Stimulated activated CD8-positive, alpha-beta memory T cell treated with anti-CD3 and anti-CD28 coated beads, Interleukin-12 subunit alpha, Interleukin-12 subunit beta, amount 100 ng/mL, for 1 hour (primary cell): ENCODE results near the gene SDC3.

Source experiments
- DNase-seq: peaks from one replicate; pipeline ENCODE4 v3.0.0-alpha.2; 2020; ENCODE audit warnings: low read depth

The SDC3 gene

DNA sequence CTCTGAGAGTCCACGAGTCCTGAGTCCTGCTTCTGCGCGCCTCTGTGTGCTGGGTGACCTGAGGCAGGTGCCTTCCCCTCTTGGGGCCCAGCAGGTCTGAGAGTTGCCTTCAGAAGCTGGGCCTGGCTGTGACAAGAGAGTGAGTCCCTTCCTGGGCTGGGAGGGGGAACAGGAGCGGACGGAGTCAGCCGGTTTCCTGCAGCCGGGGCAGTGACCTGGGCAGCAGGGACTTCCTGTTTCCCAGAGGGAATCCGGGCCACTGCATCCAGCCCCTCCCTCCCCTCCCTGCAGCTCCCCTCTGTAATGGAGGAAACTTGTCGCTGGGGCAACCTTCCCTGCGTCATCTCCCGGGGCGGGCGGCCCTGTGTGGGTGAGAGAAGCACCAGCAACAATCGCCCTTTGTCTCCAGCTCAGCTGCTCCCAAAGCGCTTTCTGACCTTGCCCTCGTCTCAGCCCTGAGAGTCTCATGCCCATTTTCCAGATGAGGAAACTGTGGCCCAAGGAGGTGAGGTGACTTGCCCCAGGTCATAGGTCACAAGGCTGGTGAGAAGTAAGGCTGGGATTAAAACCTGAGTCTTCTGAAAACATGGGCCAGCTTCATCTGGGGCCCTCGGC is 61.1 kb downstream of the SDC3 start:
- DNase-seq, result no peak

DNA sequence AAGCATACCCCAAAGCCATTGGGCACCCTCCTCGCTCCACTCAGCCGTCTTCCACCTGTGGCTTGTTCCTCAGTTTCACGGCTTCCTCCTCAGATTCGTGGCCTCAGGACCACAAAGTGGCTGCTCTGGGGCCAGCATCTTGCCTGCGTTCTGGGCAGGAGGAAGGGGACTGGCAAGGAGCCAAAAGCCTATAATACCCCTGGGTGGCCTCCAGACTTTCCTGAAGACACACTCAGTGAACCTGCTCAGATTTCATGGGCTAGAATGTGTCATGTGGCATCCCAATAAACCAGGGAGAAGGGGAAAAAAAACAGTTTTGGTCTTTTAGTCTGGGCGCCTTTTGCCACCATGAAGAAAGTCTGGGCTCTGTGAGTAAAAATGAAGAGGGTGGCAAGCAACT is 62.0 kb downstream of the SDC3 start:
- DNase-seq, result no peak

DNA sequence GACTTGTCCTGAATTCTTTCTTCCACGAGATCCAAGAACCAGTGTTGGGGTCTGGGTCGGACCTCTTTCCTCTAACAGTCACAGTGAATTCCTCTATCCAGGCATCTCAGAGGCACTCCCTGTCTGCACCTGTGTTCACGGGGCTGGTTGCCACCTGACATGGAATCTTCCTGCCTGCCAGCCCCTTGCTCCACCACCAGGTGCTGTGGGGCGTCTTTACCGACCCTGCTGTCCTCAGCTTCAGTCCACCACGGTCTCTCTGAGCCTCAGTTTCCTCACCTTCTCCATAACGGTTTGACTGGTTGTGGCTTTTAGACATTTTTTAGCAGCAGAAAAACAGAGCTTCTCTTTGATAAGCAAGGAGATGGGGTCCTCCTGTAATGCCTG is 62.7 kb downstream of the SDC3 start:
- no peak for DNase-seq

DNA sequence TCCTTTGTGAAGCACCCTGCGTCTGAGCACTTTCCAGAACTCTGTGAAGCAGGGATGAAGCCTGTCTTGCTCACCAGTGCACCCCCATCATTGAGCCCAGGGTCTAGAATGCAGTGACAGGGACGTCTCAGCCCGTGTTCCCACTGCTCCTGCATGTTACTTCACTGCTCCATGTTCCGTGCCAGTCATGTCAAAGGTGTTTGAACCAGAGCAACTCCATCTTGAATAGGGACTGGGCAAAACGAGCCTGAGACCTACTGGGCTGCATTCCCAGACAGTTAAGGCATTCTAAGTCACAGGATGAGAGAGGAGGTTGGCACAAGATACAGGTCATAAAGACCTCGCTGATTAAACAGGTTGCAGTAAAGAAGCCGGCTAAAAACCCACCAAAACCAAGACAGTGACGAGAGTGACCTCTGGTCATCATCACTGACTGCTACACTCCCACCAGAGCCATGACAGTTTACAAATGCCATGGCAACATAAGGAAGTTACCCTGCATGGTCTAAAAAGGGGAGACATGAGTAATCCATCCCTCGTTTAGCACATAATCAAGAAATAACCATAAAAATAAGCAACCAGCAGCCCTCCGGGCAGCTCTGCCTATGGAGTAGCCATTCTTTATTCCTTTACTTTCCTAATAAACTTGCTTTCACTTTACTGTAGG is 63.2 kb downstream of the SDC3 start:
- no peak for DNase-seq

DNA sequence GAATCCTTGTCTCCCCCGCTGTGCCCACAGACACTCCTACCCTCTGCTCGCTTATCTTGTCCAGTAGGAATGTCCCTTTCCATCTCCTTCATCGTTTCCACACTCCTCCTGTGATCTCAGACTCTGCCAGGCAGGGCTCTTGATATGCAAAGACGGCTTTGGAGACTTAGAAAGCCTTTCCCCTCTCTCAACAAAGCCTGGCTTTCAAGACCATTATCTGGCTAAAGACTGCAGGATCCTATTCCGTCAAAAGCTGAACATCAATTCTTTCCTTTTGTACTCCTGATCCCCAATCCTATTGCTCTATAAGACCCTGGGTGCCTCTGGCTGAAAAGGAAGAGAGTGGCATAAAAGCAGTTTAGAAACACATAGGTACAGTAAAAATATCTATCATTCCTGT is 63.9 kb downstream of the SDC3 start:
- no peak for DNase-seq

DNA sequence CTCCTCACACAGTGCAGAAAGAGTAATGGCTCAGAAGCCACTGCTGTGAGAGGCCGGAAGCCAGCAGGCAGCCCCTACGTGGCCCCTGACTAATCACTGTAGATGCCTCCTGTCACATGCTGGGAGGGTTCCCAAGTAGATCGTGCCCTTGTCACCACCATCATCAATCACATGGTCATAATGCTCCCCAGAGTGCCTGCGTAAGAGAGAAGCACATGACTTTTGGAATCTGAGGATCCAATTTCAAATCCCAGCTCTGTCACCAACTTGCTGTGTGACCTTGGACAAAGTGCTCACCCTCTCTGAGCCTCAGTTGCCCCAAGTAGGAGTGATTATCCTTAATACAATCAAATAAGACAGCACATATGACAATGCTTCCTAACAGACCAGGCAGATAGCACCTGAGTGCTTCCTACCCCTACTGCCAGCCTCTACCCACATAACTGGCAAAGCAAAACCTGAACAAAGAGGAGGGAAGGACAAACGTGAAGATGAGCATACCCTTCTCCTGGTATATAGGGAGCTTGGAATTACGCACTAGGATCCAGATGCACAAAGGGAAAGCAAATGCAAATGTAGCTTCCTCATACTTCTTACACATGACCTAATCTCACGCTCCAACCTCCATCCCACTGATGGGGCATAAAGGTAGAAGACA is 65.7 kb downstream of the SDC3 start:
- DNase-seq, result no peak

DNA sequence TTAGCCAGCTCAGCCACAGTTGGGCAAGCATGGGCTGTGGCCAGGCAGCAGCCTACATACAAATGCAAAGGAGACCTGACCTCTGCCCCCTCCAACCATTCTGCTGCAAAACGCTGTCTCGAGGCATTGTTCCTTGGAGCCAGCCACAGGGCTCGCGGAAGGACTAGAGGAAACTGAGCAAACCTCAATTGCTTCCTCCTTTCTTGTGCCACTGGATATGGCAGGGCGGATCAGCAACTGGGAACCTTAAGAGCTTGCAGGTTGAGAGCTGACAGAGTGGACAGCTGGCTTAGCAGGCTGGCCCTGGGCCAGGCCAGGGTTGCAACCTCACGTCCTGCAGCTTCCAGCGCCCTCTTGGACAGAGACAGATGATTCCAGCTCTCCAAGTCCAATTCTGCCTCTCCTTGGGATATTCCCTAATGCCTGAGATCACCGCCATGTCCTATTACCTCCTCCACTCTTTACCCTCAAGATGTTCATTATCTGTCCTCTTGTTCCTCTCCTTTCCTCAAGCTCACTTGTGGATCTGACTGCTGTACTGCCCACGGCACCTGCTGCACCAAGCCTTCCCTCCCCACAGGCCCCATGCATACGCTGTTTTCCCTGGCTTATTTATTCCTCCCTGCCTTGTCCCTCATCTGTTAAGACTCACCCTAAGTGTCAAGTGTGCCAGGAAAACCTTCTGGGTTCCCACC is 67.5 kb downstream of the SDC3 start:
- no peak for DNase-seq

DNA sequence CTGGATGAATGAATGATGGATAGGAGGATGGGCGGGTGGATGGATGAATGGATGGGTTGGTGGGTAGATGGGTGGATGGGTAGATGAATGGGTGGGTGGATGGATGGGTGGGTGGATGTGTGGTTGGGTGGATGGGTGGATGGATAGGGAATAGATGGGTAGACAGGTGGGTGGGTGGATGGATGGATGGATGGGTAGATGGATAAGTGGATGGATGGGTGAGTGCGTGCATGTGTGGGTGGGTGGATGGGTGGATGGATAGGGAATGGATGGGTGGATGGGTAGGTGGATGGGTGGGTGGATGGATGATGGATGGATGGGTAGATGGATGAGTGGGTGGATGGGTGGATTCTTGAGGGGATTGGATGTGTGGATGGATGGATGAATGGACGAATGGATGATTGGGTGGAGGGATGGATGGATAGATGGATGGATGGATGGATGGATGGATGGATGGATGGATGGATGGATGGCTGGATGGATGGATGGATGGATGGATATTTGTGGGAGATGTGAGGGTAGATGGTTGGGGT is 68.7 kb downstream of the SDC3 start:
- DNase-seq, result no peak

DNA sequence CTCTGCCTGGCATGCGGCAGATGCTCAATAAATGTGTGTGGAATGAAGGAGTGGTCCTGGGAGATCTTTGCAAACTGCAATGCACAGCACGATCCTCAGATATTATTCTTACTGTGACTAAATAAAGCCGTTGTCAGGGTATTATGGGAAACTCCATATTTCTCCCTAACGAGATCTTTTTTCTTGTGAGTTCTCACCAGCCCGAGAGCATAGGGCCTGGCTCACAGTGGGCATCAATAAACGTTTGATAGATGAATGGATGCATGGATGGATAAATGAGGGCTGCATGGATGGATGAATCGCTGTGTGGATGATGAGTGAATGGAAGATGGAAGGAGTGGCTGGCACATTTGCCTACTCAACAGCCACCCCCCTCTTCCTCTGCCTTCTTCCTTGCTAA is 69.6 kb downstream of the SDC3 start:
- DNase-seq, result no peak

DNA sequence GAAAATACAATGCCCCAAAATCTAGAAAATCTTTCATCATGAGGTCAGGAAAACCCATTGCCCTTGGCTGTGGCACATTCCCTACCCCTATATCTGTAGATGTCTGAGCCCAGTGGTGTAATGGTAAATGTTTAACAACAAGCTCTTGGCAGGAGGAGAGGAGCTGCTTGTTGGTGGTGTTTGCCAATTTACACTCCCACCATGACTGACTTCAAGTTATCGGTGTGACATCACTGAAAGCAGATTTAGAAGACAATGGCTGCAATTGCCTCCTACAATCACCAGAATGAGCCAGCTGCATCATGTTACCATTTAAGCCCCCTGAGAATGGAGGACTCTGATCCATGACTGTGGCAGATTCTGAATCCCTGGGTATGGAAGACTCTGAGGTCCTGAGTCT is 70.9 kb downstream of the SDC3 start:
- DNase-seq, result no peak

DNA sequence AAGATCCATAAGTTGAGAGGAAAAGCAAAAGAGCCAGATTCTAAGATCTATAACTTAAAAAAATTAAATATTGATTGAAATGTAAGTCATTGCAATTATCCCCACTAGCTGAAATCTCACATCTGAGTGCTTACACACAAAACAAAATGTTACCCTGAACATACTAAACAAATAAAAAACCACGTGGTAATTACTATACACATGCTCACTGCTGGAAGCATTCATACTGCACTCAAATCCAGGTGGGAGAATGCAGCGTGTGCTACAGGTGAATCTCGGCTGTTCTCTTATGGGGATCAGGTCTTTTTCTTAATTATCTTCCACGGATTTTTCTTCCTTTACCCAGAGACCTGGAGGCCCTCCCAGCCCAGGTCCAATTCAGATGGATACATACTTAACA is 74.3 kb downstream of the SDC3 start:
- DNase-seq, result no peak

DNA sequence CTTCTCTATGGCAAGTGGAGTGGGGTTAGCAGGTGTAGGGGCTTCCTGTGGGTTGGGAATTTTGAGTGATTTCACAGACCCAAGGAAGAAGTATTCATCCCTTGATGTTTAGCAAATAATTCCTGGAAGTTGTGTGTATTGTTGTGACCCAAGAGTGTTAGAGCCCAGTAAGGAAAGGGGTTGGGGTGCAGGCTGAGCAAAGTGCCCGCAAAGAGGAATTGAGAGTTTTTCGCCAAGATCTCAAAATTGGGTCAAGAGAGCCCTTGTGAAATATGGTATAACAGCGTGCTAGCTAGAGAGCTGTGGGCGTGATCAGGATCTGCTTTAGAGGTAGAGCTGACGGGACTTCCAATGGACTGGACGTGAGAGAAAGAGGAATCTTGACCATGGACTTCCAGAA is 78.0 kb downstream of the SDC3 start:
- no peak for DNase-seq

DNA sequence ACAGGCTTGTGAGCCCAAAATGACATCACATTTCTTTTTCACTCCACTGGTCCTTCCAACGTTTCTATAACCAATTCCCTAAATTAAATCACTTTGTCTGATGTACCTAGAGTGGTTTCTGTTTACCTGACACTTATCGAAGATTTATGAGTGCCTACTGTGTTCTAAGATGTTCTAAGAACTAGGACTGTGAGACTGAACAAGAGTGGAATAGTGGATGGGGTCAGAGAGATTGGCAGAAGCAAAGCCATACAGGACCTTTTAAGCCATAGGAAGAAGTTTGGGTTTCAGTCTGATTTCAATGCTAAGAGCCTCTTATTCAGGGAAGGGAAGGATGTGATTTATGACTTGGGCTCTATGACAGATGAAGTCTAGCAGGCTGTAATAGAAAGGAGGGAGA is 78.7 kb downstream of the SDC3 start:
- no peak for DNase-seq

DNA sequence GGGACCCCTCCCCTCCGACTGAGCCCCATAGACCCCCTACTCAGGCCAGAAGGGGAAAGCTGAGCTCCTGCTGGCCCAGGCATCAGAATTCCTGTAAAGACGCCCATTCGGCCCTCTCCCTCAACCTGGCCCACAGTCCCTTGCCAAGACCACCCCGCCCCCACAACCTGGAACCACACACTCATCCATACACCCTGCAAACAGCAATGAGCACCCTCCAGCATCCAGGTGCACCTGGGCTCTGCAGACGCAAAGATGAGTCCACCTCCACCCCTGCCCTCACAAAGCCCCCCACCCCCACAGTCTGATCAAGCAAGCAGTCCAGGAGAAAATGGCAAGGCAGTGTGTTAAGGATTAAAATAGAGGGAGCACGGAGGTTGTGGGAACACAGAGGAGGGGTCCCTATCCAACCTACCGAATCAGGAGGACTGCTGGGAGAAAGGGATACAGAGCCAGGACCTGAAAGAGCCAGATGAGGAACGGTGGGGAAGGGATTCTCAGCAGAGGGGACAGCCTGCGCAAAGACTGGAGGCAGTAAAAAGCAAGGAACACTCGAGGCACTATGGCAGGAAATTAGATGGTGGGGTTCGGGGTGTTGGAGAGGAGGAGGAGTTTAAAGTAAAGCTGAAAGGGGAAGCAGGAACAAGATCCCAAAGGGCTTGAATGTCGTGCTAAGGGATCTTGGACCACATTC is 83.7 kb downstream of the SDC3 start:
- DNase-seq, result no peak

DNA sequence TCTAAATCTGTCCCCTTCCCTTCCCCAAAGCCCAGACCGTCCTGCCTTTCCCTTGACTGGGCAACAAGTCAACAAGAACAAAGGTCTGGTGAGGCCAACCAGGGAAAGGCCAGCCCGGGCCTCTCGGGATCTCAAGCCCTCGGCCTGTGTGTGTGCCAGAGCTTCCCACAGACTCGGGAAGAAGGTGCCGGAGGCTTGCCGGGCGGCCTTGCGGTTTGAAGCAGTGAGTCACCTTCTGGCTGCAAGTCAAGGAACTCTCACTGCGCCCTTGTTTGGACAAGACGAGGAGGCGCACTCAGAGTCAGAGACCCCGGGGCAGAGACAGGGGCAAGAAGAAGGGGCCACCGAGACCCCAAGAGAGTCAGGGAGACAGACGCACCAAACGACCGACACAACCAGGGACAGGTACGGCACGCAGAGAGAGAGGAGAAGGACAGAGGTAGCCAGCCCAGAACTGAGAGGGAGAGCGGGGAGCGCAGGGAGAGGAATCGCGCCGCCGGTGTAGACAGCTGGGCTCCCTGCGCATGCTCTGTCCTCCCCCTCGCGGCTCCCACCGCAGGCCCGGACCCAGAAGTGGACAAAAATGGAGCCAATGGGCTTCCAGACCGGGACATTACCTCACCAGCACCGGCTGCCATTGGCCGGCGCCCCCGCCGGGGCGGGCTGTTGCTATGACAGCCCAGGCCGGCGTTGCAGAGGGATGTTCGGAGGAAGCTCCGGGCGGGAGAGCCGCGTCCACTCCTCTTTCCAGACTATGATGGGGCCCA is 84.4 kb downstream of the SDC3 start:
- peak; percentile 23 for DNase-seq

DNA sequence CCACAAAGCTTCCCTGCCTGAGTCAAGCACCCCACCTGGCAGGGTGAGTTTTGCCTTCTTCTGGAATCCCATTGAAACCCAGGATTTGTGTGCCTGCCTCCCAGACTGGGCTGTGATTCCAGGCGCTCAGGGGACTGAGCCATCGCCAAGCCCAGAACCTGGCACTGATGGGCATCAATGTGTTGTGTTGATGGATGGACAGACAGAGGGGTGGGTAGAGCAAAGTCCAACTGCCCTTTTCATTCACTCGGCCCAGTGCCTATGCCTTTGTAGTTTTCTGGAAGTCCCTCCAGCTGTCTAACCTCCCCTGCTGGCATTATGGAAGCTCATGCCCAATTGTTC is 85.0 kb downstream of the SDC3 start:
- no peak for DNase-seq

DNA sequence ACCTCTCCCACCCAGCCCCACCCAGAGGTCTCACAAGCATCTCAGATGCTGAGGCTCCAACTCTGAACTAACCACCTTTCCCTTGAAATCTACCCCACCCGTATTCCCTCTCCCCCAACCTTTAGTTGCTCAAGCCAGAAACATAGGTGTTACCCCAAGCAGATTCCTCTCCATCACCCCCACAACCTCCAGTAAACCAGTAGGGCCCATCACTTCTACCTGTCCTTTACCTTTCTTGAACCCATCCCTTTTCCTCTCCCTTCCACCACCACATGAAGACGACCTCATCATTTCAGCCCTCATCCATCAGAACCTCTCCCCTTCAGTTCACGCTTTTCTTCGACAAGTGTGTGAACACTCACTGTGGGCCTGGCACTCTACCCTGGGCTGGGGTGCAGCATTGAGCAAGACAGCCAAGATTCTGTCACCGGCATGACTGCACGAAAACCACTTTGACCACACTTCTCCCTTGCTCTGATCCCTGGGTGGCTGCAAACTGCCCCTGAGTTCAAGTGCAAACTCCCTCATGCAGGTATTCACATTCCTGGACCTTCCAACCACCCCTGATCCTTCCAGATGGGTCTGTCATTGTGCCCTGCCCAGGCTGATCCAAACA is 85.5 kb downstream of the SDC3 start:
- no peak for DNase-seq

DNA sequence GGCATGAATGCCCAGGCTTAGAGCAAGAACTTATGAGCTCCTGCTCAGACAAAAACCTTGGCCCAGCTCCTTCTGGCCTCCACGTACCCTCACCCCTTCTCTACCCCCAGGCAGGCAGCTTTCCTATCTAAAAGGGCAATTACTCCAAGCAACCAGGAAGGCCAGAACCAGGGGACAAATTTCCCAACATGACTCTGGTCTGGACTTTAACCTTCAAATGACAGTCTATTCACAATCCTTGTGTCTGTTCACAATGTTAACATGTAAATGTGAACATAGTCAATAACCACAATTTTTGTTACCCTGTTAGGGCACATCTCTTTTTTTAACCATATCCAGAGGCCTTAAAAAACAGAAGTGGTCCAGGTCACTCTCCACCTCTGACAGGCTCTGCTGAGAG is 86.6 kb downstream of the SDC3 start:
- DNase-seq, result no peak

DNA sequence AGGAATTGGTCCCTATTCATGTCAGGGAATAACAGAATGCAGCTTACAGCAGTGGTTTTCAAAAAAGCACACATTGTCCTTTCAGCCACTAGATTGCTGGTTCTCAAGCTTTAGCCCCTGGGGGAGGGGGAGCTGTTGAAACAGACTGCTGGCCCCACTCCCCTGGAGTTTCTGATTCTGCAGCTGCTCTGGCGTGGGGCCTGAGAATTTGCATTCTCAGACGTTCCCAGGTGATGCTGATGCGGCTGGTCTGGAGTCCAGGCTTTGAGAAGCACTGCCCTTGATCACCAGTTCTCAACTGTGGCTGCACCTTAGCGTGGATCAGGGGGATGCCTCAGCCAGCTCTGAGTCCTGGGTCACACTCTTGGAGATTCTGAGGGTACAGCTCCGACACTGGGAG is 88.3 kb downstream of the SDC3 start:
- DNase-seq, result no peak
